HUES64 (cell line): Measurements from ENCODE around the gene EMP1.

Experiments
- H3K27ac ChIP-seq: 2 replicates; pipeline ENCODE4 v1.7.0; 2013; ENCODE audit warnings: low read depth, low read length, inconsistent platforms
- H3K27me3 ChIP-seq: 2 replicates; pipeline ENCODE4 v1.6.1; 2013; ENCODE audit warnings: mild to moderate bottlenecking, low read length; ENCODE audit not compliant: insufficient read depth
- H3K36me3 ChIP-seq: 2 replicates; pipeline ENCODE4 v1.6.1; 2013; ENCODE audit warnings: mild to moderate bottlenecking, low read length; ENCODE audit not compliant: insufficient read depth
- H3K4me1 ChIP-seq: 2 replicates; pipeline ENCODE4 v1.6.1; 2013; ENCODE audit warnings: mild to moderate bottlenecking, low read length, moderate library complexity; ENCODE audit not compliant: insufficient read depth
- H3K4me3 ChIP-seq: 2 replicates; pipeline ENCODE4 v1.5.1; 2013; ENCODE audit warnings: mild to moderate bottlenecking, low read length, moderate library complexity
- H3K9ac ChIP-seq: 2 replicates; pipeline ENCODE4 v1.6.1; 2013; ENCODE audit warnings: mild to moderate bottlenecking, low read depth, low read length
- H3K9me3 ChIP-seq: 2 replicates; pipeline ENCODE4 v1.6.1; 2013; ENCODE audit warnings: low read depth, low read length; ENCODE audit not compliant: insufficient read depth
- WGBS: fragments of 150-250, 120-280 bp; methylation state at CpG from one replicate; pipeline ENCODE4 v1.1.7; 2013; ENCODE audit warnings: missing lambda C conversion rate; 5-methylcytosine and 5-hydroxymethylcytosine counted together

EMP1 gene

DNA sequence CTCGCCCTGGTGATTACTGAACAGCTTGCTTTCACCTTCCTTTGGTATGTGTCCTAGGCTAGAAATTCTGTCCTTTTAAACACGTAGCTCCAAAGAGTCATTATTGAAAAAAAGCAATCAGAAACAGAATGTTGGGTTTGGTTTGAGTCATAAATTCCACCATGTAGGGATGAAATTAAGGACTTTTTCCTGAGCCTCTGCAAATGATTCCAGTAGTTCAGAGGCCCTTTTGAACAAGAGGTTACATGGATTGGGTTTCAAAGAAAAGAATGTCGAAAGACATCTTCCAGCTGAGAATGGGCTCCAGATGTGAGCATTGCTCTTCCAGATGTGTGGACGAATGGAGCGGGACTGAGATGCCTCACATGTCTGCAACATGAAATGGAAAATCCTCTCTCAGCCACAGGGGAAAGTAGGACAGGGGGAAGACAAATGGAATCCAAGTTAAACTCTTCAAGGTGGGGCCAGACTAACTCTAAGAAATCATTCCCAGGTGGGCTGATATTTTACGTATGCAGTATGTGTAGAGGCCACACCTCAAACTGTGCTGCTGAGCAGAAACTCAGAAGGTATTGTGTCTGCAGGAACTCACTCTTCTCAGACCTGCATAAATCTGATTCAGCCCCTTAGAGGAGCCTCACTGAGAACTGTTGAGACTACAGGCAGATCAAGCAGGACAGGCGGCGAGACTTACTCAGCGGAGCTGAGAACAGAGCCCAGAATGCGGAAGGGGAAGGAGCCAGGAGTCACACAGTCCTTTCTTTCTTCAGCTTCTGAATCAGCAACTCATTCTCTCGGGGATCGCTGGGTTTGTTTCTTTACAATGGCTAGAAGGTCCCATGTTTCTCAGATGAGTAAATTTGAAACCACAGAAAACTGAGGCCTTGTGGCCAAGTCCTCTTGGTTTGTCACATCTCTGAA, 23.3 kb upstream of the EMP1 start:
- no peaks in the 10 kb centered on the region for H3K9me3 ChIP-seq
- peak overlapping the region; percentile 3; the same call in 1 of the 2 replicates for H3K27ac ChIP-seq
- no peaks in the 10 kb centered on the region for H3K27me3 ChIP-seq
- H3K9ac ChIP-seq: no peak overlapping the region
- peaks cover 35% of the 10 kb centered on the region for H3K4me1 ChIP-seq
- H3K36me3 ChIP-seq: no peaks in the 10 kb centered on the region
- WGBS: 73% methylated on average over 12 of the region's 12 CpGs
- no peak overlapping the region for H3K4me3 ChIP-seq

DNA sequence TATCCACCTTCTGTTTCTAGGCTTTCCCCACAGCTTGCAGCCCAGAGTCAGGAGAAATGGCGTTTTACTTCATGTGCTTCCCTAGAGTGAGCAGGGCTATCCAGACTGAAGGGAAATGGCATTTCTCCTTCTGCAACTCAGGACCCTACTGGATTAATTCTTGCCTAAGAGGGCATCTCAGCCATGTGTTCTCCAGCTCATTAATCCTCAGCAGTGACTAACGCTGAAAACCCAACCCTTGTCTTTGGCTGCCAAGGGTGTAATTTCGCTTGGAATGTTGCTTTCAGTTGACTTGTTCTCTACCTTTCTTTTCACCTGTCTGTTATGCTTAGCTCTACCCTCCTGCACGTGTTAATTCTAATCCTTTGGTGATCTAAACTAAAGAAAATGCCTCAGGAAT, 21.0 kb upstream of the EMP1 start:
- no peaks in the 10 kb centered on the region for H3K27me3 ChIP-seq
- H3K4me3 ChIP-seq: no peak overlapping the region
- WGBS: 87% methylated on average over 4 of the region's 4 CpGs
- H3K27ac ChIP-seq: no peak overlapping the region
- H3K9ac ChIP-seq: no peak overlapping the region
- no peaks in the 10 kb centered on the region for H3K9me3 ChIP-seq
- no peaks in the 10 kb centered on the region for H3K36me3 ChIP-seq
- peaks cover 45% of the 10 kb centered on the region for H3K4me1 ChIP-seq

DNA sequence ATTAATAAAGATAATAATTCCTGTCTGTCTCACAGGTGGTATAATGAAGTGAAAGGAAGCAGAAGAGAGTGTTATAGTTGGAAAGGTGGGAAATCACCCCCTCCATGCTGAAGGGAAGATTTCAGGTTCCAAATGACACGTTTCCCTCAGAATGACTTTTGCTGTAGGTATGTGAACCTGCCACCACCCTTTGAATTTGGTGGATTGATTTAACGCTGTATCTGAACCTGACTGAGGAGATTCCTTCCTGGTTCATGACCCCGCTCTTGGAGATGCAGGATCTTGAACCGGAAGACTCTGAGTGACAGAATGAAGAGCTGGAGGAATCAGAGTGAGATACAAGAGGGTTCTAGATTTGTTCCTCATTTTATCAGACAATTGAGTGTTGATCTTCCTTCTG, 20.3 kb upstream of the EMP1 start:
- Histone ChIP-seq H3K9ac (no peak overlapping the region), H3K4me3 (no peak overlapping the region), H3K36me3 (no peaks in the 10 kb centered on the region), H3K27ac (no peak overlapping the region), H3K4me1 (peaks cover 41% of the 10 kb centered on the region), H3K27me3 (no peaks in the 10 kb centered on the region), H3K9me3 (no peaks in the 10 kb centered on the region)
- 90% methylated on average over 4 of the region's 4 CpGs for WGBS

DNA sequence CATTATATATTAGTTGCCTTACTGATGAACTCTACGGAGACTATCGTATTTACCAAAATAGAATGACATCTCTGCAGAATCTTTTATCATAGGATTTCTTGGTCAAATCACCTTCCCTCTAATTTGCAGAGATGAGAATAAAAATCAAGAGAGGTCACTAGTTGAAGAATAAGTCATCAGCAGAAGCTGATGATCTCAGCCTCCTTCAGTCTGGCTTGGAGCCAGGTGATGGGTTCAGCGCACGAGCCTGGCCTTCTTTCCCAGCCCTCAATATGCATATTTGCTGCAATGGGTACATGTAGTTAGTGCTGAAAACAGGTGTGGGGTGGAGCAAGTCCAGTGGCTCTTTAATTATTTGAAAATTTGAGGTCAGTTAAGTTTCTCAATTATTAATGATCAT, 19.2 kb upstream of the EMP1 start:
- Histone ChIP-seq H3K9ac (no peak overlapping the region), H3K4me3 (no peak overlapping the region), H3K9me3 (no peaks in the 10 kb centered on the region), H3K27ac (no peak overlapping the region), H3K4me1 (peaks cover 30% of the 10 kb centered on the region), H3K27me3 (no peaks in the 10 kb centered on the region), H3K36me3 (no peaks in the 10 kb centered on the region)
- 92% methylated on average over 4 of the region's 4 CpGs for WGBS

DNA sequence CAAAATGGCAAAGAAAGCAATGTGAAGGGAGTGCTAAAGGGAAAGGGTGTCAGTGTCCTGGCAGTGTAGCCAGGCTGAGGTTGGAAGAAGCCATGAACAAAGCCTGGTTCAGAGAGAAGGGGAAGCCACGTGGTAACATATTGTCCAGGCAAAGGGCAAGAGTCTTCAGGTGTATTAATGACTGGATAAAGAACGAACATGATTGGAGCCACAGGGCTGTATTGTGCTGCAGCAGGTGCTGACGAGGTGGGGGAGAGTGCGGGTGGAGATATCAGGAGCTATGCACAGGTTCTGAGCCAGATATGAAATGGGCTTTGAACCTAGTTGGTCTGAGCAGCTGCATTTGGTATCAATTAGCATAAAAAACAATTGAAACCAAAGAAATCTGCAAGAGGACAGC, 18.6 kb upstream of the EMP1 start:
- Histone ChIP-seq H3K4me1 (peaks cover 25% of the 10 kb centered on the region), H3K9ac (no peak overlapping the region), H3K9me3 (no peaks in the 10 kb centered on the region), H3K27me3 (no peaks in the 10 kb centered on the region), H3K4me3 (no peak overlapping the region), H3K36me3 (no peaks in the 10 kb centered on the region), H3K27ac (no peak overlapping the region)
- 93% methylated on average over 4 of the region's 4 CpGs for WGBS

DNA sequence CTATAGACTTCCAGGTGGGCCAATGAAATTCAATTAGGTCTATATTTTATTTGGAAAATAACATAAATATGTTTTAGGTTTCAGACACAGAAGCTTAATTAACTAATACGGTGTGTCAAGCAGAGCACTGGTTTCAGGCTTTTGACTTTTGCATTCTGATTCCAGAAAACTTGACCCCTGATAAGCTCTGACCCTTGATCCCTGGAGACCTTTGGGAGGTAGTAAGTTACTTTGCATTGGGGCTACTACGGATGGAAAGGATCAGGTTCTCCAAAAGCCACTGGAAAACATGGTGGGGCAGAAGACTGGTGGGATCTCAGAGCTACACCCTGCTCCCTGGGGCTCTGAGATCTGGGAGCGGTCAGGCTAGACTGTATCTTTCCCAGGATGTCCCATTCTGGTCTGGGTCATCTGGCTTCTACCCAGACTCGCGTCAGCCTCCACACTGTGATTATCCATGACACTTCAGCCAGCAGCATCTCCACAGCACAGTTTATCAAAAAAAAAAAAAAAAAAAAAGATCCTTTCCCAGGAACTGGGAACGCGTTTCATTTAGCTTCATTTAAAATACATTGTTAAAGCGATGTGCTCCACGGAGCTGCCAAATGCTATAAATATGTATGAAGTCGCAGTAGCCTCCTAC, 17.8 kb upstream of the EMP1 start:
- Histone ChIP-seq H3K27me3 (no peaks in the 10 kb centered on the region), H3K4me3 (no peak overlapping the region), H3K4me1 (peaks cover 17% of the 10 kb centered on the region), H3K9ac (no peak overlapping the region), H3K36me3 (no peaks in the 10 kb centered on the region), H3K27ac (no peak overlapping the region), H3K9me3 (no peaks in the 10 kb centered on the region)
- whole genome bisulfite sequencing: 88% methylated on average over 7 of the region's 10 CpGs

DNA sequence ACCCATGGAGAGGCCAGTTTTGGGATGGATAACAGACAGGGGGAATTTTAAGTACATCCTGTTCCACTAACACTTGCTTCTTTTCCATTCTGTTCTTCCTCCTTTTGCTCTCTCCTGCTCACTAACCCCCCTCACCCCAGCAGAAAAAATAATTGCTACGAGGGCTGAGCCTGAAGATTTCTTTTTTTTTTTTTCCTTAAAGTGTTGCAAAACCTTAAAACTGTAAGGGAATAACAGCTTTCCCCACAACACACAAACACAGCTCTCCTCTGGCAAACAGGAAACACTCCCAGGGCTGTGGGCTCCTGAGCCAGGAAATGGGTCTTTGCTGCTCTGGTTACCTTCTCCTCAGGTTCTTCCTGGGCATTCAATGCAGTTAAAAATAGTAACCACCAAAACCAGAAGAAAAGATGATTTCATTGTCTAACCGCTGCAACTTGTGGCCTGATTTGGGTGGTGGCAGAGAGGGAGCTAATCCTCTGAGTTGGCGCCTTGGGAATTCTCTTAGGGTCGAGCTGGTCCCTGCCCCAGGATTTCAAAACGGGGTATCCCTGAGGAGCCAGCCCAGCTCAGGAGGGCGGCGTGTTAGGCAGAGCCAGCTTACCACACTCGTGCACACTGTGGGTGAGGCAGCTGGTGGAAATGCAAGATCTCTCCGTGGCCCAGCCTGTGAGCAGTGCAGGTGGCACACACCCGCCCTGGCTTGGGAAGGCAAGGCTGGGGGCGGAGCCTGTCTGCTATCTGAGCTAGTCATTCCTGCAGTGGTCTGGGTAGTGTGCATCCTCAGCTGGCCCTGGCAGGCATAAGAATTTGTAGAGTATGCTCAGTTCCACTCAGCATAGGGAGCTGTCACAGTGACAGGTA, 17.1 kb upstream of the EMP1 start:
- no peaks in the 10 kb centered on the region for H3K27me3 ChIP-seq
- H3K9ac ChIP-seq: no peak overlapping the region
- H3K27ac ChIP-seq: no peak overlapping the region
- H3K9me3 ChIP-seq: no peaks in the 10 kb centered on the region
- peaks cover 11% of the 10 kb centered on the region for H3K4me1 ChIP-seq
- WGBS: 46% methylated on average over 11 of the region's 11 CpGs
- peak overlapping the region; percentile 26; the same call in 1 of the 2 replicates for H3K4me3 ChIP-seq
- no peaks in the 10 kb centered on the region for H3K36me3 ChIP-seq

DNA sequence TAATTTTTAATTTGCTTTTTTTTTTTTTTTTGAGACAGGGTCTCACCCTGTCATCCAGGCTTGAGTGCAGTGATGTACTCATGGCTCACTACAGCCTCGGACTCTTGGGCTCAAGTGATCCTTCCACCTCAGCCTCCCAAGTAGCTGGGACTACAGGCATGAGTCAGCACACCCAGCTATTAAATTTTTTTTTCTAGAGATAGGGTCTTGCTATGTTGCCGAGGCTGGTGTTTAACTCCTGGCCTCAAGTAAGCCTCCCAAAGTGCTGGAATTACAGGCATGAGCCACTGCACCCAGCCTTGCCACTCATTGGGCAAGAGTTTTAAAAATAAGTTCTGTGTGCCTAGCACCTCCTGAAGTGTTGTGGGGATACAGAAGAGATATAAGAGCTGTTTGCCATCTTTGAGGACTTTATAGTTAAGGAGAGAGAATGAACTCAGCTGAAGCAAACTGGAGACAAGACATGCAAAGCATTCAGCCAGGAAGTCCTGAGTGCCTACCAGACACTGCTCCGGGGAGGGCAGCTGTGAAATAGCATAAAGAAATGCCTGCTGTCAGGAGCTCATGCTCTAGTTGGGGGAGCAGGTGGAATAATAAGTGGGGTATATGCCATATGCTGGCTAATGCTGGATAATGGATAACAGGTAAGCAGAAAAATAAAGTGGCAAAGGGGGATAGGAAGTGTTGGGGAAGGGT, 15.0 kb upstream of the EMP1 start:
- WGBS: 79% methylated on average over 3 of the region's 3 CpGs

DNA sequence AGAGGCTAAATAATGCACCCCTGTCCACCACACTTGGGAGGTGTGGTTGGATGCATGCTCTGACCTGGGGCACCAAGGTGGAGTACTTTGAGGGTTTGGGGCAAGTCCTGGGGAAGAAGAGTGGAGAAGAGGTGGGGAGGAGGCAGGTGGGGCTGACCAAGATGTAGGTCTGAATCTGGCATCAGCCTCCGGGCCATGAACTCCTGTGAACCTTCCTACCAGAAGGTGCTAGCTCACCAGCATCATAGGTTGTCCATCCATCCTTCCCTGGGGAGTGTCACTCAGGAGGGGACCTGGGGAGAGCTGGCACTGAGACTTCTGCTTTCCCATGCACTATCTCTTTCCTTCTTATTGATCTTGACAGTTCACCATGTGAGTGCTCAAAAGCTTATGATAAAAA, 13.6 kb upstream of the EMP1 start:
- Histone ChIP-seq H3K4me3 (no peak overlapping the region), H3K27ac (no peak overlapping the region), H3K9ac (no peak overlapping the region), H3K9me3 (no peaks in the 10 kb centered on the region), H3K36me3 (no peaks in the 10 kb centered on the region), H3K4me1 (peaks cover 11% of the 10 kb centered on the region), H3K27me3 (no peaks in the 10 kb centered on the region)
- WGBS: 88% methylated on average over 1 of the region's 1 CpG

More for the DNA sequence above, 15.0 kb upstream of the EMP1 start:
- Histone ChIP-seq H3K4me3 (no peak overlapping the region), H3K27ac (no peak overlapping the region), H3K9ac (no peak overlapping the region), H3K4me1 (peaks cover 11% of the 10 kb centered on the region), H3K9me3 (no peaks in the 10 kb centered on the region), H3K27me3 (no peaks in the 10 kb centered on the region), H3K36me3 (no peaks in the 10 kb centered on the region)

DNA sequence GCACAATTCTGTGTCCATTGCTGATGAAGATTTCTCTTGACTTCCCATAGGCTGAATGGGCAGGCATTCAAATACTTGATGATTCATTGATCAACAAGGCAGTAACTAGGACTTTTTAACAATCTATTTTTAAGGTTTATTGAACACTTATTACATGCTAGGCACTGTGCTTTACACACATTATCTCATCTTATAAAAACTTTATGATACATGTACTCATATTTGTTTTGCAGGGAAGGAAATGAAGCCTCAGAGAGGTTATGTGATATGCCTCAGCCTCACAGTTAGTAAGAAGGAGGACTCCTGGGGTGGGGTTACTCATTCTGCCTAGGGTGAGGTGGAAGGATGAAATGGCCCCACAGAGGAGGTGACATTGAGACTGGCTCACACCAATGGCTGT, 12.9 kb upstream of the EMP1 start:
- no peak overlapping the region for H3K4me3 ChIP-seq
- H3K4me1 ChIP-seq: peaks cover 11% of the 10 kb centered on the region
- H3K9me3 ChIP-seq: no peaks in the 10 kb centered on the region
- no peak overlapping the region for H3K27ac ChIP-seq
- no peak overlapping the region for H3K9ac ChIP-seq
- H3K27me3 ChIP-seq: no peaks in the 10 kb centered on the region
- H3K36me3 ChIP-seq: no peaks in the 10 kb centered on the region
